GM12875 (cell line): ENCODE measurements around the gene HDAC4.
A peak's percentile ranks its signal among the peaks of the same experiment; 100 is the strongest.

ENCODE experiments used
- H3K4me3 ChIP-seq: one replicate; pipeline ENCODE4 v1.5.1; 2011; ENCODE audit warnings: low read depth, low read length, control low read depth
- CTCF ChIP-seq: IDR thresholded peaks from 2 replicates; pipeline ENCODE4 v1.5.1; 2011; ENCODE audit warnings: low read depth, mild to moderate bottlenecking, control low read depth, inconsistent platforms, low read length, moderate library complexity, borderline replicate concordance; ENCODE audit not compliant: insufficient read depth

The HDAC4 gene

GRCh38 chr2:239037559-239037910 is 363.3 kb downstream of the HDAC4 start:
- no peak overlapping the region for H3K4me3 ChIP-seq
- TF ChIP-seq CTCF: no peak

GRCh38 chr2:239036819-239037558 is 363.8 kb downstream of the HDAC4 start:
- TF ChIP-seq CTCF: no peak
- no peak overlapping the region for H3K4me3 ChIP-seq

GRCh38 chr2:239035997-239036731 is 364.7 kb downstream of the HDAC4 start:
- no peak overlapping the region for H3K4me3 ChIP-seq
- no peak for TF ChIP-seq CTCF

- H3K4me3 ChIP-seq: no peak overlapping the region
- TF ChIP-seq CTCF: peak; percentile 95
These were observed 365.4 kb downstream of the HDAC4 start for GRCh38 chr2:239035361-239035814.

GRCh38 chr2:239034561-239035341 is 366.1 kb downstream of the HDAC4 start:
- TF ChIP-seq CTCF: no peak

GRCh38 chr2:239033801-239034560 is 366.8 kb downstream of the HDAC4 start:
- no peak for TF ChIP-seq CTCF
- no peak overlapping the region for H3K4me3 ChIP-seq

More at GRCh38 chr2:239034561-239035341, 366.1 kb downstream of the HDAC4 start:
- H3K4me3 ChIP-seq: no peak overlapping the region
